GM18498 (cell line): Measurements from ENCODE around the gene CNBD2.
"Not testable (repeated sequence)": the region's sequence is repeated elsewhere in the genome, so short reads cannot be mapped to it uniquely, and the experiment has no call there.

ENCODE experiments used
- ATAC-seq: cut with Tn5 transposase; IDR thresholded peaks from one replicate; pipeline ENCODE4 v1.9.1; 2021; ENCODE audit warnings: mild to moderate bottlenecking, moderate library complexity; ENCODE audit not compliant: unreplicated experiment

The CNBD2 gene

GRCh38 chr20:36018208-36018988 lies 50.0 kb downstream of the CNBD2 start:
- no peak for ATAC-seq

GRCh38 chr20:36026131-36026530 lies 57.7 kb downstream of the CNBD2 start:
- ATAC-seq: not testable (repeated sequence)

GRCh38 chr20:36028106-36028808 lies 59.9 kb downstream of the CNBD2 start:
- no peak for ATAC-seq

- no peak for ATAC-seq
Measured at GRCh38 chr20:36030149-36030548, 61.8 kb downstream of the CNBD2 start.

GRCh38 chr20:36031806-36032205 lies 63.4 kb downstream of the CNBD2 start:
- no peak for ATAC-seq

GRCh38 chr20:36034875-36035274 lies 66.5 kb downstream of the CNBD2 start:
- no peak for ATAC-seq

- ATAC-seq: no peak
Measured at GRCh38 chr20:36035745-36036144, 67.4 kb downstream of the CNBD2 start.

- ATAC-seq: no peak
Measured at GRCh38 chr20:36036688-36037087, 68.3 kb downstream of the CNBD2 start.

- ATAC-seq: no peak
Measured at GRCh38 chr20:36040571-36040970, 72.2 kb downstream of the CNBD2 start.

GRCh38 chr20:36043441-36043840 lies 75.1 kb downstream of the CNBD2 start:
- no peak for ATAC-seq

GRCh38 chr20:36043892-36044515 lies 75.6 kb downstream of the CNBD2 start:
- no peak for ATAC-seq

- ATAC-seq: no peak
Measured at GRCh38 chr20:36045373-36045714, 77.0 kb downstream of the CNBD2 start.

- not testable (repeated sequence) for ATAC-seq
Measured at GRCh38 chr20:36046073-36046798, 77.8 kb downstream of the CNBD2 start.

- not testable (repeated sequence) for ATAC-seq
Measured at GRCh38 chr20:36049408-36049807, 81.0 kb downstream of the CNBD2 start.

GRCh38 chr20:36050436-36051317 lies 82.3 kb downstream of the CNBD2 start:
- peak; percentile 94 for ATAC-seq

GRCh38 chr20:36051318-36052116 lies 83.1 kb downstream of the CNBD2 start:
- no peak for ATAC-seq

GRCh38 chr20:36052117-36052513 lies 83.7 kb downstream of the CNBD2 start:
- no peak for ATAC-seq

GRCh38 chr20:36053863-36054518 lies 85.6 kb downstream of the CNBD2 start:
- ATAC-seq: not testable (repeated sequence)

GRCh38 chr20:36055145-36055544 lies 86.8 kb downstream of the CNBD2 start:
- no peak for ATAC-seq
